Epithelial cell of proximal tubule (primary cell): ENCODE results near the gene NPM1. TPM values are rescaled to one million over a fixed set of nuclear protein-coding genes. Genes with fewer than 3 reads are reported as not detected.
"Not testable (repeated sequence)": the region's sequence is repeated elsewhere in the genome, so short reads cannot be mapped to it uniquely, and the experiment has no call there.

Experiments used
- DNase-seq: peaks from one replicate; pipeline ENCODE4 v3.0.0-alpha.2; 2011; ENCODE audit warnings: low read depth
- H3K4me3 ChIP-seq: 2 replicates; pipeline ENCODE4 v1.5.1; 2011; ENCODE audit warnings: low read depth, mild to moderate bottlenecking, low read length
- CTCF ChIP-seq: conservative IDR thresholded peaks from 2 replicates; pipeline ENCODE4 v1.5.1; 2012; ENCODE audit warnings: low read depth, mild to moderate bottlenecking, low read length
- total RNA-seq: library from RNA; depleted of rRNA; stranded (reverse); fragments of >200 nt; gene quantifications from 2 replicates; pipeline ENCODE4 v1.2.3, GENCODE V29; 2015

The NPM1 gene
- total RNA-seq, 1 donor from 2014 or later, result 1,693 TPM

- DNase-seq, result no peak
- no peak overlapping the region for H3K4me3 ChIP-seq
- TF ChIP-seq CTCF, result no peak
Observed at GRCh38 chr5:171395042-171395441, 7.4 kb downstream of the NPM1 start.

GRCh38 chr5:171396583-171396982, 8.9 kb downstream of the NPM1 start:
- not testable (repeated sequence) for DNase-seq, H3K4me3 ChIP-seq

- DNase-seq, result no peak
- no peak overlapping the region for H3K4me3 ChIP-seq
- no peak for TF ChIP-seq CTCF
Observed at GRCh38 chr5:171397190-171397589, 9.5 kb downstream of the NPM1 start.

- DNase-seq, result no peak
- no peak for TF ChIP-seq CTCF
- H3K4me3 ChIP-seq, result no peak overlapping the region
Observed at GRCh38 chr5:171397599-171397998, 9.9 kb downstream of the NPM1 start.

- not testable (repeated sequence) for H3K4me3 ChIP-seq, DNase-seq
Observed at GRCh38 chr5:171398660-171399059, 11.0 kb downstream of the NPM1 start.

- no peak for TF ChIP-seq CTCF
- DNase-seq, result no peak
- H3K4me3 ChIP-seq, result no peak overlapping the region
Observed at GRCh38 chr5:171400169-171400568, 12.5 kb downstream of the NPM1 start.

- TF ChIP-seq CTCF, result no peak
- no peak for DNase-seq
- no peak overlapping the region for H3K4me3 ChIP-seq
Observed at GRCh38 chr5:171401167-171401947, 13.7 kb downstream of the NPM1 start.

- DNase-seq, H3K4me3 ChIP-seq: not testable (repeated sequence)
Observed at GRCh38 chr5:171402751-171403150, 15.1 kb downstream of the NPM1 start.
